Neuronal stem cell (in vitro differentiated cells): ENCODE data around the gene FGGY.

Source experiments
- DNase-seq: peaks from one replicate; pipeline ENCODE4 v3.0.0-alpha.2; 2013; ENCODE audit warnings: low spot score
- H2AFZ ChIP-seq: one replicate; pipeline ENCODE4 v1.6.1; 2013; ENCODE audit warnings: mild to moderate bottlenecking, low read length, inconsistent platforms
- H2AK5ac ChIP-seq: 2 replicates; pipeline ENCODE4 v1.6.1; 2013; ENCODE audit warnings: low read depth, mild to moderate bottlenecking, inconsistent platforms, low read length, moderate library complexity, mixed read lengths
- H2BK120ac ChIP-seq: 2 replicates; pipeline ENCODE4 v1.6.1; 2013; ENCODE audit warnings: low read depth, mild to moderate bottlenecking, inconsistent platforms, low read length, moderate library complexity, mixed read lengths
- H2BK12ac ChIP-seq: one replicate; pipeline ENCODE4 v1.6.1; 2013; ENCODE audit warnings: low read length, inconsistent platforms
- H2BK15ac ChIP-seq: 2 replicates; pipeline ENCODE4 v1.6.1; 2013; ENCODE audit warnings: mild to moderate bottlenecking, low read length, inconsistent platforms, mixed read lengths
- H2BK5ac ChIP-seq: one replicate; pipeline ENCODE4 v1.6.1; 2013; ENCODE audit warnings: inconsistent platforms, mild to moderate bottlenecking, low read length, moderate library complexity
- H3K14ac ChIP-seq: one replicate; pipeline ENCODE4 v1.6.1; 2013; ENCODE audit warnings: low read length, inconsistent platforms
- H3K18ac ChIP-seq: 2 replicates; pipeline ENCODE4 v1.6.1; 2013; ENCODE audit warnings: low read length, inconsistent platforms
- H3K23ac ChIP-seq: 2 replicates; pipeline ENCODE4 v1.6.1; 2013; ENCODE audit warnings: low read depth, mild to moderate bottlenecking, mixed read lengths, low read length, inconsistent platforms; ENCODE audit not compliant: poor library complexity
- H3K27ac ChIP-seq: replicated peaks from 3 replicates; pipeline ENCODE4 v1.5.1; 2013; ENCODE audit warnings: low read length, inconsistent platforms
- H3K27me3 ChIP-seq, 3 experiments: 2 replicates each; pipeline ENCODE4 v1.6.1; 2013; ENCODE audit warnings: low read length in 3 of 3, mild to moderate bottlenecking in 2 of 3, inconsistent platforms in 1 of 3, low read depth in 1 of 3, mixed read lengths in 1 of 3, moderate library complexity in 1 of 3; ENCODE audit not compliant: control insufficient read depth in 3 of 3, insufficient read depth in 3 of 3
- H3K36me3 ChIP-seq, 2 donors: replicated peaks in 1 of 2; 2 replicates each; pipeline ENCODE4 v1.6.1; 2013; ENCODE audit warnings: low read length in 2 of 2; ENCODE audit not compliant: control insufficient read depth in 2 of 2, insufficient read depth in 2 of 2
- H3K4ac ChIP-seq: 2 replicates; pipeline ENCODE4 v1.6.1; 2013; ENCODE audit warnings: inconsistent platforms, mild to moderate bottlenecking, low read length, moderate library complexity
- H3K4me1 ChIP-seq, 2 donors: 1 replicate in 1 of 2; 2 replicates in 1 of 2; pipeline ENCODE4 v1.6.1; 2013; ENCODE audit warnings: low read length in 2 of 2, low read depth in 1 of 2; ENCODE audit not compliant: control insufficient read depth in 2 of 2, insufficient read depth in 1 of 2
- H3K4me2 ChIP-seq: one replicate; pipeline ENCODE4 v1.6.1; 2013; ENCODE audit warnings: mild to moderate bottlenecking, low read length, inconsistent platforms; ENCODE audit not compliant: insufficient read depth, poor library complexity, severe bottlenecking
- H3K4me3 ChIP-seq, 2 donors: 2 replicates each; pipeline ENCODE4 v1.5.1; 2013; ENCODE audit warnings: low read length in 2 of 2, mild to moderate bottlenecking in 2 of 2, inconsistent platforms in 1 of 2, moderate library complexity in 1 of 2
- H3K79me1 ChIP-seq: one replicate; pipeline ENCODE4 v1.6.1; 2013; ENCODE audit warnings: low read depth, mild to moderate bottlenecking, inconsistent platforms, low read length, moderate library complexity
- H3K9ac ChIP-seq: one replicate; pipeline ENCODE4 v1.6.1; 2013; ENCODE audit warnings: mild to moderate bottlenecking, low read depth, low read length, inconsistent platforms; ENCODE audit not compliant: poor library complexity
- H3K9me3 ChIP-seq, 2 donors: replicated peaks in 1 of 2; 2 replicates each; pipeline versions ENCODE3 to v1.6.1; 2013; ENCODE audit warnings: low read length in 2 of 2, mild to moderate bottlenecking in 2 of 2, inconsistent platforms in 1 of 2, low read depth in 1 of 2, mixed read lengths in 1 of 2, moderate library complexity in 1 of 2; ENCODE audit not compliant: control insufficient read depth in 2 of 2, insufficient read depth in 1 of 2
- H4K8ac ChIP-seq: one replicate; pipeline ENCODE4 v1.6.1; 2013; ENCODE audit warnings: low read depth, mild to moderate bottlenecking, inconsistent platforms, low read length, moderate library complexity
- H4K91ac ChIP-seq: one replicate; pipeline ENCODE4 v1.6.1; 2013; ENCODE audit warnings: low read length, low read depth, mild to moderate bottlenecking, inconsistent platforms; ENCODE audit not compliant: poor library complexity
- WGBS, 2 donors: extraction: QIAGEN DNeasy Blood & Tissue Kit; methylation state at CpG; one replicate each; pipeline ENCODE4 v1.1.7; 2013; ENCODE audit warnings: missing lambda C conversion rate in 2 of 2, mixed read lengths in 1 of 2; ENCODE audit not compliant: insufficient read length in 2 of 2, insufficient replicate concordance in 1 of 2; ENCODE audit errors: extremely low coverage in 2 of 2; 5-methylcytosine and 5-hydroxymethylcytosine counted together

FGGY gene

GRCh38 chr1:59720326-59721115, 423.6 kb downstream of the FGGY start:
- H3K4me3 ChIP-seq: no peak overlapping the region
- WGBS, 2 donors: no CpG with 5 or more reads among the region's 5 CpGs
- no peak overlapping the region for H4K91ac ChIP-seq
- H4K8ac ChIP-seq: no peak overlapping the region
- peaks cover 0 to 4% of the 10 kb centered on the region in 2 donors for H3K4me1 ChIP-seq
- no peak overlapping the region for H2AK5ac ChIP-seq
- no peak overlapping the region for H2BK12ac ChIP-seq
- no peaks in the 10 kb centered on the region for H3K36me3 ChIP-seq
- peaks cover 0 to 8% of the 10 kb centered on the region in 2 donors for H3K9me3 ChIP-seq
- H3K4me2 ChIP-seq: no peak overlapping the region
- H3K9ac ChIP-seq: no peak overlapping the region
- no peak overlapping the region for H2BK120ac ChIP-seq
- no peaks in the 10 kb centered on the region for H3K27me3 ChIP-seq
- no peak overlapping the region for H2BK15ac ChIP-seq
- DNase-seq: no peak
- H3K18ac ChIP-seq: no peak overlapping the region
- H3K14ac ChIP-seq: no peak overlapping the region
- no peak overlapping the region for H3K23ac ChIP-seq
- no peak overlapping the region for H3K4ac ChIP-seq
- no peaks in the 10 kb centered on the region for H3K79me1 ChIP-seq
- no peak overlapping the region for H2AFZ ChIP-seq
- H3K27ac ChIP-seq: no peak overlapping the region
- H2BK5ac ChIP-seq: no peak overlapping the region

- H2BK12ac ChIP-seq: no peak overlapping the region
- H2BK15ac ChIP-seq: no peak overlapping the region
- H3K4me3 ChIP-seq: no peak overlapping the region
- peaks cover 0 to 9% of the 10 kb centered on the region in 2 donors for H3K9me3 ChIP-seq
- H4K91ac ChIP-seq: no peak overlapping the region
- H3K23ac ChIP-seq: no peak overlapping the region
- no peaks in the 10 kb centered on the region for H3K36me3 ChIP-seq
- no peak overlapping the region for H2BK120ac ChIP-seq
- H3K4ac ChIP-seq: no peak overlapping the region
- H3K4me2 ChIP-seq: no peak overlapping the region
- no peak overlapping the region for H4K8ac ChIP-seq
- H3K4me1 ChIP-seq: peaks cover 9 to 15% of the 10 kb centered on the region in 2 donors
- no peak overlapping the region for H2AK5ac ChIP-seq
- no peak overlapping the region for H3K9ac ChIP-seq
- peak overlapping the region; percentile 71 for H2AFZ ChIP-seq
- WGBS, 2 donors: no CpG with 5 or more reads among the region's 1 CpG
- H2BK5ac ChIP-seq: no peak overlapping the region
- H3K79me1 ChIP-seq: no peaks in the 10 kb centered on the region
- no peaks in the 10 kb centered on the region for H3K27me3 ChIP-seq
- no peak overlapping the region for H3K18ac ChIP-seq
- DNase-seq: no peak
- H3K27ac ChIP-seq: no peak overlapping the region
- H3K14ac ChIP-seq: no peak overlapping the region
These were observed 433.4 kb downstream of the FGGY start for GRCh38 chr1:59730302-59730701.

- H4K8ac ChIP-seq: no peak overlapping the region
- no peak overlapping the region for H3K9ac ChIP-seq
- H2BK15ac ChIP-seq: no peak overlapping the region
- no peak for DNase-seq
- H3K4me1 ChIP-seq: peaks cover 9 to 15% of the 10 kb centered on the region in 2 donors
- H2BK120ac ChIP-seq: no peak overlapping the region
- no peaks in the 10 kb centered on the region for H3K27me3 ChIP-seq
- no peaks in the 10 kb centered on the region for H3K36me3 ChIP-seq
- peak overlapping the region; percentile 71 for H2AFZ ChIP-seq
- H3K4ac ChIP-seq: no peak overlapping the region
- H2BK12ac ChIP-seq: no peak overlapping the region
- H3K23ac ChIP-seq: no peak overlapping the region
- no peak overlapping the region for H2BK5ac ChIP-seq
- no peak overlapping the region for H3K27ac ChIP-seq
- peaks cover 1 to 11% of the 10 kb centered on the region in 2 donors for H3K9me3 ChIP-seq
- H3K14ac ChIP-seq: no peak overlapping the region
- H4K91ac ChIP-seq: no peak overlapping the region
- H3K79me1 ChIP-seq: no peaks in the 10 kb centered on the region
- H3K4me3 ChIP-seq: no peak overlapping the region
- no CpG with 5 or more reads among the region's 12 CpGs for WGBS, 2 donors
- no peak overlapping the region for H3K18ac ChIP-seq
- no peak overlapping the region for H2AK5ac ChIP-seq
- H3K4me2 ChIP-seq: no peak overlapping the region
These were observed 434.0 kb downstream of the FGGY start for GRCh38 chr1:59730759-59731478.

DNA sequence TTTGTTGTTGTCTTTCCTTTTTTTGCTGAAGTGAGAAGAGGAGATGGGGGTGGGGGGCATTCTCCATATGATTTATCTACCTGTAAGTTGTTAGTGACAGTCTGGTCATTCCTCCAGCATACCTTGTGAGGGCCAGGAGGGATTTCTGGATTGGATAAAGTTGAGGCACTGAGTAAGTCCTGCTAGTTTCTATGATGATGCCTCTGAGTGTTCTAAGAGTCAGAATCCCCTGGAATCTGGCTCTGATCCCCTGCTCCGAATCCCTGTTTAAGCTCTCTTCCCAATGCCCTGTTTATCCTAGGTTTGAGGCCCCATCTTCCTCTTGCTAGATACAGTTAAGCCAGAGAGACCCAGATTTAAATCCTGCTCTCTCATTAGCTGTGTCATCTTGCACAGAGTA, 434.7 kb downstream of the FGGY start:
- Histone ChIP-seq H3K4me3 (no peak overlapping the region), H3K9me3 (peaks cover 1 to 13% of the 10 kb centered on the region in 2 donors), H3K4ac (no peak overlapping the region), H4K8ac (no peak overlapping the region), H2BK5ac (no peak overlapping the region), H2BK15ac (no peak overlapping the region), H3K9ac (no peak overlapping the region), H3K79me1 (no peaks in the 10 kb centered on the region), H2AK5ac (no peak overlapping the region), H2BK12ac (no peak overlapping the region), H3K27me3 (no peaks in the 10 kb centered on the region), H4K91ac (no peak overlapping the region), H3K4me1 (peaks cover 9 to 15% of the 10 kb centered on the region in 2 donors), H3K18ac (no peak overlapping the region), H3K14ac (no peak overlapping the region), H3K36me3 (no peaks in the 10 kb centered on the region), H3K4me2 (no peak overlapping the region), H3K23ac (no peak overlapping the region), H3K27ac (no peak overlapping the region), H2AFZ (peak overlapping the region; percentile 71), H2BK120ac (no peak overlapping the region)
- no peak for DNase-seq
- WGBS, 2 donors: no CpG with 5 or more reads among the region's 1 CpG
